CD4-positive, alpha-beta T cell treated with Interleukin-2 at 100 ng/mL for 4 hours (primary cell): ENCODE data around the gene HS3ST5.
"Not testable (repeated sequence)": the region's sequence is repeated elsewhere in the genome, so short reads cannot be mapped to it uniquely, and the experiment has no call there.

Source experiments
- DNase-seq: peaks from one replicate; pipeline ENCODE4 v3.0.0-alpha.2; 2020; ENCODE audit warnings: low spot score

The HS3ST5 gene

GRCh38 chr6:114044566-114044965, 298.3 kb downstream of the HS3ST5 start:
- not testable (repeated sequence) for DNase-seq

- no peak for DNase-seq
These were observed 300.4 kb downstream of the HS3ST5 start for GRCh38 chr6:114042267-114043016.

- DNase-seq: no peak
These were observed 302.0 kb downstream of the HS3ST5 start for GRCh38 chr6:114040871-114041270.

GRCh38 chr6:114039841-114040240, 303.0 kb downstream of the HS3ST5 start:
- DNase-seq: no peak

- no peak for DNase-seq
These were observed 309.2 kb downstream of the HS3ST5 start for GRCh38 chr6:114033606-114034005.

- DNase-seq: no peak
These were observed 310.1 kb downstream of the HS3ST5 start for GRCh38 chr6:114032721-114033120.

- DNase-seq: no peak
These were observed 312.1 kb downstream of the HS3ST5 start for GRCh38 chr6:114030767-114031166.

GRCh38 chr6:114024746-114025145, 318.1 kb downstream of the HS3ST5 start:
- DNase-seq: no peak

GRCh38 chr6:114020196-114020595, 322.6 kb downstream of the HS3ST5 start:
- DNase-seq: no peak

GRCh38 chr6:114017146-114017545, 325.7 kb downstream of the HS3ST5 start:
- not testable (repeated sequence) for DNase-seq

- DNase-seq: not testable (repeated sequence)
These were observed 328.7 kb downstream of the HS3ST5 start for GRCh38 chr6:114014106-114014505.

GRCh38 chr6:114011486-114011885, 331.3 kb downstream of the HS3ST5 start:
- not testable (repeated sequence) for DNase-seq

GRCh38 chr6:114010540-114010939, 332.3 kb downstream of the HS3ST5 start:
- DNase-seq: no peak

- no peak for DNase-seq
These were observed 333.6 kb downstream of the HS3ST5 start for GRCh38 chr6:114009192-114009591.

- no peak for DNase-seq
These were observed 334.5 kb downstream of the HS3ST5 start for GRCh38 chr6:114008331-114008730.

GRCh38 chr6:114007516-114007915, 335.3 kb downstream of the HS3ST5 start:
- DNase-seq: peak; percentile 38
